Smooth muscle cell (in vitro differentiated cells): Measurements from ENCODE around the gene INPP5J. TPM values are rescaled to one million over a fixed set of nuclear protein-coding genes. Genes with fewer than 3 reads are reported as not detected.

Source experiments
- DNase-seq: peaks from one replicate; lab custom pipeline; 2025; ENCODE audit not compliant: unreplicated experiment; lab: John Stamatoyannopoulos, UW
- H2AFZ ChIP-seq: fragments of 200-600 bp; sonication (generic); 2 replicates; pipeline ENCODE4 v1.6.0; 2016; ENCODE audit warnings: antibody characterized with exemption, low read depth, mild to moderate bottlenecking
- H3F3A ChIP-seq: fragments of 200-600 bp; sonication (generic); 2 replicates; pipeline ENCODE4 v1.6.0; 2017; ENCODE audit warnings: antibody characterized with exemption, low read depth
- H3K27ac ChIP-seq: fragments of 200-600 bp; sonication (generic); 2 replicates; pipeline ENCODE4 v1.5.1; 2016; ENCODE audit warnings: low read depth, mild to moderate bottlenecking
- H3K27me3 ChIP-seq: fragments of 200-600 bp; sonication (generic); 2 replicates; pipeline ENCODE4 v1.6.1; 2016; ENCODE audit warnings: low read depth, mild to moderate bottlenecking
- H3K36me3 ChIP-seq: fragments of 200-600 bp; sonication (generic); 2 replicates; pipeline ENCODE4 v1.5.1; 2016; ENCODE audit warnings: low read depth
- H3K4me1 ChIP-seq: fragments of 200-600 bp; sonication (generic); 2 replicates; pipeline ENCODE4 v1.5.1; 2016; ENCODE audit warnings: low read depth
- H3K4me2 ChIP-seq: fragments of 200-600 bp; sonication (generic); 2 replicates; pipeline ENCODE4 v1.6.0; 2016; ENCODE audit warnings: mild to moderate bottlenecking
- H3K4me3 ChIP-seq: fragments of 200-600 bp; sonication (generic); 2 replicates; pipeline ENCODE4 v1.5.1; 2016; ENCODE audit warnings: mild to moderate bottlenecking
- H3K79me2 ChIP-seq: fragments of 200-600 bp; sonication (generic); 2 replicates; pipeline ENCODE4 v1.6.0; 2016; ENCODE audit warnings: low read depth, mild to moderate bottlenecking
- H3K9ac ChIP-seq: fragments of 200-600 bp; sonication (generic); 2 replicates; pipeline ENCODE4 v1.6.0; 2016; ENCODE audit warnings: low read depth
- H3K9me3 ChIP-seq: fragments of 200-600 bp; sonication (generic); replicated peaks from 2 replicates; pipeline ENCODE4 v1.5.1; 2016; ENCODE audit warnings: low read depth
- H4K20me1 ChIP-seq: fragments of 200-600 bp; sonication (generic); 2 replicates; pipeline ENCODE4 v1.6.0; 2016; ENCODE audit warnings: low read depth
- CTCF ChIP-seq: fragments of 200-600 bp; sonication (generic); IDR thresholded peaks from 2 replicates; pipeline ENCODE4 v1.5.1; 2017; ENCODE audit warnings: borderline replicate concordance, mild to moderate bottlenecking, antibody characterized with exemption; ENCODE audit not compliant: insufficient read depth, poor library complexity, severe bottlenecking
- WGBS: methylation state at CpG from one replicate; pipeline ENCODE4 v1.1.7; 2016; ENCODE audit warnings: low lambda C conversion rate; 5-methylcytosine and 5-hydroxymethylcytosine counted together
- polyA plus RNA-seq: library from polyadenylated mRNA; unstranded; fragments of >200 nt; fragmentation: Nextera tagmentation; extraction: Ambion mirVana; gene quantifications from 2 replicates; pipeline ENCODE4 v1.2.1, GENCODE V29; 2016
- total RNA-seq: library from RNA; depleted of rRNA; stranded (reverse); fragments of >200 nt; gene quantifications from 2 replicates; pipeline ENCODE4 v1.2.3, GENCODE V29; 2014

INPP5J gene
- total and polyA plus RNA-seq, 2 experiments from 2014 or later: 0.66 to 1.2 TPM

- no peaks in the 10 kb centered on the region for H3K36me3 ChIP-seq
- H2AFZ ChIP-seq: no peak overlapping the region
- peaks cover 48% of the 10 kb centered on the region for H4K20me1 ChIP-seq
- TF ChIP-seq CTCF: no peak
- H3K27me3 ChIP-seq: no peaks in the 10 kb centered on the region
- H3K79me2 ChIP-seq: peaks cover 37% of the 10 kb centered on the region
- H3K9ac ChIP-seq: no peak overlapping the region
- H3K4me3 ChIP-seq: peak overlapping the region; percentile 73
- H3K27ac ChIP-seq: peak overlapping the region; percentile 62
- no peak for DNase-seq
- H3K9me3 ChIP-seq: no peaks in the 10 kb centered on the region
- 93% methylated on average over 3 of the region's 3 CpGs for WGBS
- H3K4me2 ChIP-seq: peak overlapping the region; percentile 91
- peaks cover 17% of the 10 kb centered on the region for H3F3A ChIP-seq
- H3K4me1 ChIP-seq: peaks cover 28% of the 10 kb centered on the region
These were observed 39.4 kb upstream of the INPP5J start for GRCh38 chr22:31083377-31083768.

- Histone ChIP-seq H3K9me3 (no peaks in the 10 kb centered on the region), H3K27me3 (no peaks in the 10 kb centered on the region), H3K9ac (peak overlapping the region; percentile 68), H3K79me2 (peaks cover 37% of the 10 kb centered on the region), H3K36me3 (no peaks in the 10 kb centered on the region), H3F3A (peaks cover 17% of the 10 kb centered on the region), H2AFZ (no peak overlapping the region), H3K4me1 (peaks cover 28% of the 10 kb centered on the region), H3K4me3 (peak overlapping the region; percentile 73), H4K20me1 (peaks cover 55% of the 10 kb centered on the region), H3K4me2 (peak overlapping the region; percentile 91), H3K27ac (peak overlapping the region; percentile 62)
- no peak for TF ChIP-seq CTCF
- no peak for DNase-seq
- WGBS: 21% methylated on average over 18 of the region's 18 CpGs
These were observed 38.6 kb upstream of the INPP5J start for GRCh38 chr22:31083923-31084810.

GRCh38 chr22:31084811-31085492 lies 37.8 kb upstream of the INPP5J start:
- peak overlapping the region; percentile 62 for H3K27ac ChIP-seq
- peak; percentile 83 for TF ChIP-seq CTCF
- peak overlapping the region; percentile 68 for H3K9ac ChIP-seq
- H4K20me1 ChIP-seq: peaks cover 63% of the 10 kb centered on the region
- H3K36me3 ChIP-seq: no peaks in the 10 kb centered on the region
- H3K4me1 ChIP-seq: peaks cover 28% of the 10 kb centered on the region
- no peaks in the 10 kb centered on the region for H3K27me3 ChIP-seq
- H3K4me2 ChIP-seq: peak overlapping the region; percentile 91
- peaks cover 17% of the 10 kb centered on the region for H3F3A ChIP-seq
- peaks cover 37% of the 10 kb centered on the region for H3K79me2 ChIP-seq
- DNase-seq: peak; percentile 46
- WGBS: 4% methylated on average over 61 of the region's 69 CpGs
- H3K9me3 ChIP-seq: no peaks in the 10 kb centered on the region
- H2AFZ ChIP-seq: peak overlapping the region; percentile 20
- H3K4me3 ChIP-seq: peak overlapping the region; percentile 73
